Right lobe of liver (tissue), 6 donors: ENCODE measurements around the gene CACNA1C. TPM values are rescaled to one million over a fixed set of nuclear protein-coding genes. Genes with fewer than 3 reads are reported as not detected.

ENCODE experiments used
- ATAC-seq, 4 donors: fragments of 200-7000 bp; cut with Tn5 transposase; one replicate each; pipeline ENCODE4 v1.9.1; 2020; ENCODE audit warnings: mild to moderate bottlenecking in 4 of 4, moderate library complexity in 4 of 4
- DNase-seq, 3 donors: peaks; one replicate each; pipeline ENCODE4 v3.0.0-alpha.2; 2020
- H3K27ac ChIP-seq, 3 donors: fragments of 200-600 bp; one replicate each; pipeline ENCODE4 v1.8.0; 2022
- H3K27me3 ChIP-seq, 2 donors: fragments of 200-600 bp; one replicate each; pipeline ENCODE4 v1.8.0; 2022
- H3K36me3 ChIP-seq, 4 donors: fragments of 200-600 bp; sonication (generic) in 1 of 4; one replicate each; pipeline versions ENCODE4 v1.5.1 to v1.8.0; 2017 to 2022; ENCODE audit warnings: control low read depth in 1 of 4
- H3K4me1 ChIP-seq, 4 donors: fragments of 200-600 bp; sonication (generic) in 1 of 4; one replicate each; pipeline versions ENCODE4 v1.5.1 to v1.8.0; 2017 to 2022; ENCODE audit warnings: control low read depth in 1 of 4
- H3K4me3 ChIP-seq, 3 donors: fragments of 200-600 bp; one replicate each; pipeline ENCODE4 v1.8.0; 2022
- H3K9me3 ChIP-seq, 4 donors: fragments of 200-600 bp; sonication (generic) in 1 of 4; one replicate each; pipeline versions ENCODE4 v1.5.1 to v1.8.0; 2017 to 2022; ENCODE audit warnings: control low read depth in 1 of 4
- POLR2A ChIP-seq: fragments of 450-650 bp; IDR thresholded peaks from one replicate; pipeline ENCODE4 v1.6.1; 2017; ENCODE audit warnings: antibody characterized with exemption, mild to moderate bottlenecking
- WGBS: methylation state at CpG from one replicate; pipeline ENCODE4 v1.1.6; 2018; ENCODE audit warnings: low coverage, low lambda C conversion rate; ENCODE audit not compliant: insufficient coverage; ENCODE audit errors: missing lambda C conversion rate; 5-methylcytosine and 5-hydroxymethylcytosine counted together
- intact Hi-C, 2 donors: fragments of 100-400 bp; cut with DNase I; formaldehyde crosslinking; loops; one replicate each; pipeline versions ENCODE4 v1.11.2 to v1.14.1; 2022
- total RNA-seq, 6 experiments: library from RNA; depleted of rRNA in 2 of 6; stranded (reverse); fragments of >200 nt in 2 of 6; fragmentation: NEBNext Ultra II Directional in 3 of 6; extraction: Animal tissue kit (Norgen Biotek cat#: 25700) in 3 of 6; gene quantifications; one replicate each; pipeline versions ENCODE4 v1.1.0 to v1.2.4, GENCODE V29; 2016 to 2023
- TF ChIP-seq, protein P1 (sequence below), 4 donors: fragments of 200-600 bp in 3 of 4; fragments of 450-650 bp in 1 of 4; IDR thresholded peaks; one replicate each; pipeline versions ENCODE4 v1.5.1 to v1.8.0; 2016 to 2022; ENCODE audit warnings: antibody characterized with exemption in 4 of 4, mild to moderate bottlenecking in 2 of 4
- donor health status: DM: no; HTN: yes; CAD: no.
- donor health status: DM: no; HTN: no; CAD: no.
- donor health status: DM: no; HTN: no; CAD: no.
- donor health status: DM: no; HTN: yes; CAD: no.
- donor health status: DM: no; HTN: yes; CAD: no.

Gene CACNA1C
- total RNA-seq, 6 experiments from 2014 or later, result 0.18 to 1.0 (median 0.57) TPM

DNA sequence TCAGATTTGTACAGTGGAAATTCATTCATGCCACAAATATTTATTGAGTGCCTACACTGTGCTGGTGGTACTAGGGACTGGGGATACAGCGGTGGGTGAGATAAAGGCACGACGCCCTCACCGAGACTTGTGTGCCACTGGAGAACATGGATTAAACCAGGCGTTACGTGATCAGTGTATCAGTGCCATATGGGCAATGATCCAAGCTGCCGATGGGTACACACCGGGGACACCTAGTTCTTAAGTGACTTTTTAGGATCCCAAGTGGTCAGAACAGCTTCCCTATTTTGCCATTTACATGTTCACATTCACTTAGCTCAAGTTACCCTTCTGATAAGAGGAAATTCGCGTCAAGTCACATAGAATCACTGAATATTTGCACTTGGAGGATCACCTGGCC lies 236.7 kb downstream of the CACNA1C start:
- H3K4me1 ChIP-seq, result no peaks in the 10 kb centered on the region
- no peak overlapping the region for H3K27ac ChIP-seq
- intact Hi-C loops, result no loop called here
- no peaks in the 10 kb centered on the region for H3K36me3 ChIP-seq
- DNase-seq (no peak), ATAC-seq (no peak)
- H3K4me3 ChIP-seq, result no peak overlapping the region
- 85% methylated on average over 5 of the region's 10 CpGs for WGBS
- no peak for TF ChIP-seq POLR2A
- TF ChIP-seq, protein P1, sequence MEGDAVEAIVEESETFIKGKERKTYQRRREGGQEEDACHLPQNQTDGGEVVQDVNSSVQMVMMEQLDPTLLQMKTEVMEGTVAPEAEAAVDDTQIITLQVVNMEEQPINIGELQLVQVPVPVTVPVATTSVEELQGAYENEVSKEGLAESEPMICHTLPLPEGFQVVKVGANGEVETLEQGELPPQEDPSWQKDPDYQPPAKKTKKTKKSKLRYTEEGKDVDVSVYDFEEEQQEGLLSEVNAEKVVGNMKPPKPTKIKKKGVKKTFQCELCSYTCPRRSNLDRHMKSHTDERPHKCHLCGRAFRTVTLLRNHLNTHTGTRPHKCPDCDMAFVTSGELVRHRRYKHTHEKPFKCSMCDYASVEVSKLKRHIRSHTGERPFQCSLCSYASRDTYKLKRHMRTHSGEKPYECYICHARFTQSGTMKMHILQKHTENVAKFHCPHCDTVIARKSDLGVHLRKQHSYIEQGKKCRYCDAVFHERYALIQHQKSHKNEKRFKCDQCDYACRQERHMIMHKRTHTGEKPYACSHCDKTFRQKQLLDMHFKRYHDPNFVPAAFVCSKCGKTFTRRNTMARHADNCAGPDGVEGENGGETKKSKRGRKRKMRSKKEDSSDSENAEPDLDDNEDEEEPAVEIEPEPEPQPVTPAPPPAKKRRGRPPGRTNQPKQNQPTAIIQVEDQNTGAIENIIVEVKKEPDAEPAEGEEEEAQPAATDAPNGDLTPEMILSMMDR (IDR thresholded peaks at IDR 0.05), result no peak
- H3K9me3 ChIP-seq, result no peaks in the 10 kb centered on the region
- no peaks in the 10 kb centered on the region for H3K27me3 ChIP-seq

DNA sequence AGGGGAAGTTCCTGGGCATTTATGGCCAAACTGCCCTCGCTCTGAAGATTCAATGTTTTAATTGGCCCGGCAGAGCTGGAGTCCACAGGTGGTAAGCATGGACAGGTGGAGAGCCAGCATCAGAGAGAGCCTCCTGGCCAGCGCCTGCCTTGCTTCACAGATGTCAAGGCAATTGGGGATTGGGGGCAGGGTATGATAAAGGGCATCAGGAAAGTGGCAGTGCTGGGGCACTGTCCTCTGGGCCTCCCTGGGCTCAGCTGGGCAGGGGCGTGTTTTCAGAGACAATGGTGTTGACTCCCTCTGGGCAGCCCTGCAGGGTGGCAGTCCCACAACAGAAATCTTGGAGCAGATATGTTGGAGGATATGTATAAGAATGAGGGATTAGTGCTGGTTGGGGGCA lies 237.3 kb downstream of the CACNA1C start:
- H3K36me3 ChIP-seq, result no peaks in the 10 kb centered on the region
- H3K27me3 ChIP-seq, result no peaks in the 10 kb centered on the region
- ATAC-seq (no peak), DNase-seq (no peak)
- no peak overlapping the region for H3K4me3 ChIP-seq
- TF ChIP-seq, protein P1 (IDR thresholded peaks at IDR 0.05), result no peak
- no peak for TF ChIP-seq POLR2A
- no peak overlapping the region for H3K27ac ChIP-seq
- no peaks in the 10 kb centered on the region for H3K9me3 ChIP-seq
- 79% methylated on average over 4 of the region's 4 CpGs for WGBS
- intact Hi-C loops, result loop anchor here in 1 of 2 donors (10.0 kb wide), 1 partner anchor 235 kb away; the partner anchor contains the start of gene CACNA1C
- no peaks in the 10 kb centered on the region for H3K4me1 ChIP-seq

DNA sequence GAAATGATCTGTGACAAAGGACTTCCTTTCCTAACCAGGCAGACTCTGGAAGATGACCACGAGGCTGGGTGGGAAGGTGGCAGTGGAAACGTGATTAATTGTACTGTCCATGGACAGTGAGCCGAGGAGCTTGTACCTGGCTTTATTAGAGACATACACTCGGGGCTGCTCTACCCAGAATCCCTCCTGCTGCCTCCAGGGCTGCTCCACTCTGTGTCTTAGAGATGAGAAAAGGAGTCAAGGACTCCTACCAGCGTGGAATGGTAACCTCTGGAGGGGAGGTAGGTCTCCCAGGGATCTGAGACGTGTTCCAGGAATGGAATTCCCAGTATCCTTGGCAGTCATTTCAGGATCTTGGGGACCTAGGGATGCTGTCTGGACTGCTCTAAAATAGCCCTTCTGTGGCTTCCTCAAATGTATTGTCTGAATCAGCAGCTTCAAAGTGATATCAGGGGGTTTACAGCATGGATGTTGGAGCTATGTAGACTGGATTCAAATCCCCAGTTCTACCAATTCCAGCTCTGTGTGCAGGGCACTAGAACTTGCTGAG lies 237.8 kb downstream of the CACNA1C start:
- Histone ChIP-seq H3K36me3 (no peaks in the 10 kb centered on the region), H3K4me3 (no peak overlapping the region), H3K9me3 (no peaks in the 10 kb centered on the region), H3K27ac (no peak overlapping the region), H3K4me1 (no peaks in the 10 kb centered on the region), H3K27me3 (no peaks in the 10 kb centered on the region)
- intact Hi-C loops, result loop anchor here in 1 of 2 donors (10.0 kb wide), 1 partner anchor 236 kb away; the partner anchor contains the start of gene CACNA1C
- ATAC-seq (no peak), DNase-seq (no peak)
- WGBS, result 38% methylated on average over 5 of the region's 6 CpGs
- no peak for TF ChIP-seq POLR2A
- TF ChIP-seq, protein P1 (IDR thresholded peaks at IDR 0.05), result no peak

DNA sequence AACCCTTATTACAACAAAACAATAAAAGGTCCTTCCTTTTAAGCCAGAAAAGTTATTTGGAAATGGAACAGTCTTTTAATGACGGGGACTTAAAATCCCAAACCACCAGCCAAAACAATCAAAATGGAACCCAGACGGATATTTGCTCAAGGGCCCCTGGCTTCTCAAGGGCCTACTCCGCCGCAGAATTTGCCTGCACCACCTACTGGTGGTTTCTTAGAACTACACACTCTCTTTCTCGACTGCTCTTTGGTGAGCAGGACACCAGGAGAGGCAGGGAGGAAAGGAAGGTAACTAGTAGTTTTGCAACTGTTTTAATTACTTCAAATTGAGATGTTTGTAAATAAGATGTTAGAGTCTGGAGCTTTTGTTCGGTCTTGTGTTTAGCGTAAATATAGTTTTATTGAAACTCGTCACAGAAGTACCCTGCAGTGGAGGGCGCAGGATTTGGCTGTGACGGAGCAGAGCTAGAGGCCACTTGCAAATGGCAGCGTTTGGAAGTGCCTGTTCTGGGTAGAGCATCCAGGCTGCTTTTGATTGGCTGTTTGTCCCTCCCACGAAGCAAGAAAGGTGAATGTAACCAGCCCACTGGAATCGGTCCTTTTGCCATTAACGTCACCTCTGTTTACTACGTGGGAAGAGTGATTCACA lies 238.5 kb downstream of the CACNA1C start:
- TF ChIP-seq, protein P1 (IDR thresholded peaks at IDR 0.05), result peak; percentile 71 to 84 (median 78)
- no peak for TF ChIP-seq POLR2A
- H3K4me1 ChIP-seq, result no peaks in the 10 kb centered on the region
- no peaks in the 10 kb centered on the region for H3K36me3 ChIP-seq
- H3K4me3 ChIP-seq, result no peak overlapping the region
- intact Hi-C loops, result loop anchor here in 1 of 2 donors (10.0 kb wide), 1 partner anchor 237 kb away; the partner anchor contains the start of gene CACNA1C
- H3K9me3 ChIP-seq, result no peaks in the 10 kb centered on the region
- H3K27ac ChIP-seq, result no peak overlapping the region
- WGBS, result 52% methylated on average over 15 of the region's 15 CpGs
- ATAC-seq, result peak; percentile 61 to 83 (median 70)
- DNase-seq, result no peak
- no peaks in the 10 kb centered on the region for H3K27me3 ChIP-seq
